Measurements from ENCODE around the gene PHF21B. TPM values are rescaled to one million over a fixed set of nuclear protein-coding genes. Genes with fewer than 3 reads are reported as not detected.

PHF21B gene
- total RNA-seq, 5 donors from 2014 or later (not counting 1 experiment from before 2014, with no cell fraction given) = 0.15 to 0.36 TPM; not detected in 3

DNA sequence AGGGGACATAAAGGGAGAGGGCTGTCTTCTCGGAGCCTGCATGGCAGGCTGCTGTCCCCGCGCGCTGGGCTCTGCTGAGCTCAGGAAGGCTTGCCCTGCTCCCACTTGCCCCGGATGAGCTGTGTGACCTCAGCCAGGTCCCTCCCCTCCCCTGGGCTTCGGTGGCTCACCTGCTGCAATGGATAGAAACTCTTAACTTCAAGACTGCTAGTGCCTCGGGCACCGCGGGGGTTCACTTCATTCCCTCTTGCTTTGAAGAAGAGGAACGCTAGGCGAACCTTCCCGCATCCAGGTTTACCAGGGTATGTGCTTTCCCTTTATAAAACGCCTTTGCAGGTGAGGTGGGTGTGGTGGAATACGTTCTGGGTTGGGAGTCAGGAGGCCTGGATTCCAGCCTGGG is 115.0 kb downstream of the PHF21B start:
- Histone ChIP-seq H3K27me3 (replicated peaks in 1 of 2; ENCODE audit: control insufficient read depth in 2 of 2, extremely low read depth in 1 of 2, insufficient read depth in 2 of 2, low read length in 1 of 2) (peaks cover 0 to 8% of the 10 kb centered on the region in 2 experiments), H3K4me3 (ENCODE audit: control insufficient read depth in 1 of 2, extremely low read depth in 1 of 2, low read length in 1 of 2) (no peak overlapping the region), H3K27ac (ENCODE audit: low read length) (no peak overlapping the region), H3K36me3 (ENCODE audit: control insufficient read depth in 2 of 2, extremely low read depth in 1 of 2, insufficient read depth in 1 of 2, low read length in 1 of 2) (no peaks in the 10 kb centered on the region), H3K4me1 (ENCODE audit: control insufficient read depth in 1 of 2, extremely low read depth in 1 of 2, insufficient read depth in 2 of 2, low read length in 2 of 2) (no peaks in the 10 kb centered on the region), H3K9me3 (no peaks in the 10 kb centered on the region)
- Mint-ChIP-seq H3K4me1 (no peaks in the 10 kb centered on the region), H3K4me3 (no peak overlapping the region), H3K36me3 (no peaks in the 10 kb centered on the region), H3K27me3 (peaks cover 0 to 2% of the 10 kb centered on the region in 2 donors), H3K27ac (no peak overlapping the region), H3K9me3 (no peaks in the 10 kb centered on the region)
- no peak for ATAC-seq (replicated peaks in 1 of 4)
- CTCF ChIA-PET = no interaction called here
- no peak for DNase-seq
- 83% methylated on average over 9 of the region's 14 CpGs for WGBS (ENCODE audit: insufficient coverage)
- POLR2A ChIA-PET = no interaction called here

GRCh38 chr22:44894321-44894720 is 115.5 kb downstream of the PHF21B start:
- peaks cover 0 to 8% of the 10 kb centered on the region in 2 experiments for H3K27me3 ChIP-seq (replicated peaks in 1 of 2; ENCODE audit: control insufficient read depth in 2 of 2, extremely low read depth in 1 of 2, insufficient read depth in 2 of 2, low read length in 1 of 2)
- H3K4me3 Mint-ChIP-seq = no peak overlapping the region
- ATAC-seq (replicated peaks in 1 of 4) (no peak), DNase-seq (no peak)
- ChIA-PET POLR2A (no interaction called here), CTCF (no interaction called here)
- H3K36me3 Mint-ChIP-seq = no peaks in the 10 kb centered on the region
- peaks cover 0 to 2% of the 10 kb centered on the region in 2 donors for H3K27me3 Mint-ChIP-seq
- H3K9me3 Mint-ChIP-seq = no peaks in the 10 kb centered on the region
- no peaks in the 10 kb centered on the region for H3K4me1 Mint-ChIP-seq
- 76% methylated on average over 4 of the region's 12 CpGs for whole genome bisulfite sequencing (ENCODE audit: insufficient coverage)
- H3K36me3 ChIP-seq (ENCODE audit: control insufficient read depth in 2 of 2, extremely low read depth in 1 of 2, insufficient read depth in 1 of 2, low read length in 1 of 2) = no peaks in the 10 kb centered on the region
- H3K9me3 ChIP-seq = no peaks in the 10 kb centered on the region
- H3K4me3 ChIP-seq (ENCODE audit: control insufficient read depth in 1 of 2, extremely low read depth in 1 of 2, low read length in 1 of 2) = no peak overlapping the region
- no peak overlapping the region for H3K27ac Mint-ChIP-seq
- H3K4me1 ChIP-seq (ENCODE audit: control insufficient read depth in 1 of 2, extremely low read depth in 1 of 2, insufficient read depth in 2 of 2, low read length in 2 of 2) = no peaks in the 10 kb centered on the region
- H3K27ac ChIP-seq (ENCODE audit: low read length) = no peak overlapping the region

- no peaks in the 10 kb centered on the region for H3K4me1 ChIP-seq (ENCODE audit: control insufficient read depth in 1 of 2, extremely low read depth in 1 of 2, insufficient read depth in 2 of 2, low read length in 2 of 2)
- WGBS (ENCODE audit: insufficient coverage) = 70% methylated on average over 7 of the region's 7 CpGs
- Mint-ChIP-seq H3K4me3 (no peak overlapping the region), H3K27me3 (peaks cover 0 to 2% of the 10 kb centered on the region in 2 donors), H3K9me3 (no peaks in the 10 kb centered on the region), H3K36me3 (no peaks in the 10 kb centered on the region), H3K4me1 (no peaks in the 10 kb centered on the region), H3K27ac (no peak overlapping the region)
- no peak overlapping the region for H3K27ac ChIP-seq (ENCODE audit: low read length)
- no peak overlapping the region for H3K4me3 ChIP-seq (ENCODE audit: control insufficient read depth in 1 of 2, extremely low read depth in 1 of 2, low read length in 1 of 2)
- DNase-seq (no peak), ATAC-seq (replicated peaks in 1 of 4) (no peak)
- ChIA-PET CTCF (no interaction called here), POLR2A (no interaction called here)
- no peaks in the 10 kb centered on the region for H3K36me3 ChIP-seq (ENCODE audit: control insufficient read depth in 2 of 2, extremely low read depth in 1 of 2, insufficient read depth in 1 of 2, low read length in 1 of 2)
- no peaks in the 10 kb centered on the region for H3K9me3 ChIP-seq
- H3K27me3 ChIP-seq (replicated peaks in 1 of 2; ENCODE audit: control insufficient read depth in 2 of 2, extremely low read depth in 1 of 2, insufficient read depth in 2 of 2, low read length in 1 of 2) = peaks cover 0 to 8% of the 10 kb centered on the region in 2 experiments
Measured at GRCh38 chr22:44893731-44894080, 116.1 kb downstream of the PHF21B start.

- Histone ChIP-seq H3K4me1 (ENCODE audit: control insufficient read depth in 1 of 2, extremely low read depth in 1 of 2, insufficient read depth in 2 of 2, low read length in 2 of 2) (no peaks in the 10 kb centered on the region), H3K27ac (ENCODE audit: low read length) (no peak overlapping the region), H3K36me3 (ENCODE audit: control insufficient read depth in 2 of 2, extremely low read depth in 1 of 2, insufficient read depth in 1 of 2, low read length in 1 of 2) (no peaks in the 10 kb centered on the region), H3K9me3 (no peaks in the 10 kb centered on the region), H3K27me3 (replicated peaks in 1 of 2; ENCODE audit: control insufficient read depth in 2 of 2, extremely low read depth in 1 of 2, insufficient read depth in 2 of 2, low read length in 1 of 2) (peaks cover 0 to 8% of the 10 kb centered on the region in 2 experiments), H3K4me3 (ENCODE audit: control insufficient read depth in 1 of 2, extremely low read depth in 1 of 2, low read length in 1 of 2) (no peak overlapping the region)
- Mint-ChIP-seq H3K27ac (no peak overlapping the region), H3K4me1 (no peaks in the 10 kb centered on the region), H3K4me3 (no peak overlapping the region), H3K36me3 (no peaks in the 10 kb centered on the region), H3K9me3 (no peaks in the 10 kb centered on the region), H3K27me3 (peaks cover 0 to 2% of the 10 kb centered on the region in 2 donors)
- ATAC-seq (replicated peaks in 1 of 4) (no peak), DNase-seq (no peak)
- WGBS (ENCODE audit: insufficient coverage) = 70% methylated on average over 10 of the region's 20 CpGs
- ChIA-PET CTCF (no interaction called here), POLR2A (no interaction called here)
Measured at GRCh38 chr22:44892803-44893730, 116.7 kb downstream of the PHF21B start.

GRCh38 chr22:44892243-44892642 is 117.6 kb downstream of the PHF21B start:
- Mint-ChIP-seq H3K4me3 (no peak overlapping the region), H3K27me3 (peaks cover 0 to 2% of the 10 kb centered on the region in 2 donors), H3K27ac (no peak overlapping the region), H3K36me3 (no peaks in the 10 kb centered on the region), H3K9me3 (no peaks in the 10 kb centered on the region), H3K4me1 (no peaks in the 10 kb centered on the region)
- Histone ChIP-seq H3K36me3 (ENCODE audit: control insufficient read depth in 2 of 2, extremely low read depth in 1 of 2, insufficient read depth in 1 of 2, low read length in 1 of 2) (no peaks in the 10 kb centered on the region), H3K4me1 (ENCODE audit: control insufficient read depth in 1 of 2, extremely low read depth in 1 of 2, insufficient read depth in 2 of 2, low read length in 2 of 2) (no peaks in the 10 kb centered on the region), H3K4me3 (ENCODE audit: control insufficient read depth in 1 of 2, extremely low read depth in 1 of 2, low read length in 1 of 2) (no peak overlapping the region), H3K9me3 (no peaks in the 10 kb centered on the region), H3K27me3 (replicated peaks in 1 of 2; ENCODE audit: control insufficient read depth in 2 of 2, extremely low read depth in 1 of 2, insufficient read depth in 2 of 2, low read length in 1 of 2) (peaks cover 0 to 8% of the 10 kb centered on the region in 2 experiments), H3K27ac (ENCODE audit: low read length) (no peak overlapping the region)
- 69% methylated on average over 13 of the region's 13 CpGs for WGBS (ENCODE audit: insufficient coverage)
- ChIA-PET POLR2A (no interaction called here), CTCF (no interaction called here)
- ATAC-seq (replicated peaks in 1 of 4) (no peak), DNase-seq (no peak)

DNA sequence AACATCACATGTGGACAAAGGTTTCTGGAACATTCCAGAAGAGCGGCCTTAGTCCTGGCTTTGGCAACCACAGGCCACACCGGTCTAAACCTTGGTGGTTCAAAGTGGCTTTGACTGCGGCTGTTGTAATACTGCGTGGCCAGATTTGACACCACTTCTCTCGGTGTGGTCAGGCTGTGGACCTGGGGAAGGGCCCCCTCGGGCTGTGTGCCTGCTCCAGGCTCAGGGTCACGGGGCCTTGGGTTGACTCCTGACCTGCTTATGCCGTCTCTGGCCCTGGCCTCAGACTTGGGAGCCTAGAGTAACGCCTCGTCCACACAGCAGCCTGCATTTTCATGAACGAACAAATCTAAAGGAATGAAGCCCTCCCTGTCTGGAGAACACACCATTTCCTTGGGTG is 118.0 kb downstream of the PHF21B start:
- no peaks in the 10 kb centered on the region for H3K4me1 ChIP-seq (ENCODE audit: control insufficient read depth in 1 of 2, extremely low read depth in 1 of 2, insufficient read depth in 2 of 2, low read length in 2 of 2)
- H3K4me3 Mint-ChIP-seq = no peak overlapping the region
- no peaks in the 10 kb centered on the region for H3K9me3 Mint-ChIP-seq
- no peaks in the 10 kb centered on the region for H3K4me1 Mint-ChIP-seq
- no peak overlapping the region for H3K27ac Mint-ChIP-seq
- no peaks in the 10 kb centered on the region for H3K36me3 Mint-ChIP-seq
- peaks cover 0 to 8% of the 10 kb centered on the region in 2 experiments for H3K27me3 ChIP-seq (replicated peaks in 1 of 2; ENCODE audit: control insufficient read depth in 2 of 2, extremely low read depth in 1 of 2, insufficient read depth in 2 of 2, low read length in 1 of 2)
- DNase-seq (no peak), ATAC-seq (replicated peaks in 1 of 4) (no peak)
- H3K36me3 ChIP-seq (ENCODE audit: control insufficient read depth in 2 of 2, extremely low read depth in 1 of 2, insufficient read depth in 1 of 2, low read length in 1 of 2) = no peaks in the 10 kb centered on the region
- H3K9me3 ChIP-seq = no peaks in the 10 kb centered on the region
- POLR2A ChIA-PET = no interaction called here
- no peak overlapping the region for H3K27ac ChIP-seq (ENCODE audit: low read length)
- H3K27me3 Mint-ChIP-seq = peaks cover 0 to 2% of the 10 kb centered on the region in 2 donors
- 81% methylated on average over 11 of the region's 11 CpGs for WGBS (ENCODE audit: insufficient coverage)
- CTCF ChIA-PET = no interaction called here
- no peak overlapping the region for H3K4me3 ChIP-seq (ENCODE audit: control insufficient read depth in 1 of 2, extremely low read depth in 1 of 2, low read length in 1 of 2)

Data from T-cell (primary cell).